ENCODE data around the gene HSPG2. TPM values are rescaled to one million over a fixed set of nuclear protein-coding genes. Genes with fewer than 3 reads are reported as not detected.
"Not testable (repeated sequence)": the region's sequence is repeated elsewhere in the genome, so short reads cannot be mapped to it uniquely, and the experiment has no call there.

The HSPG2 gene
- total RNA-seq, 1 donor from 2014 or later = 101 TPM

GRCh38 chr1:21919520-21919919 is 17.6 kb downstream of the HSPG2 start:
- Mint-ChIP-seq H3K4me1 (peaks cover 24% of the 10 kb centered on the region), H3K9me3 (no peaks in the 10 kb centered on the region), H3K4me3 (no peak overlapping the region), H3K36me3 (ENCODE audit: low read depth) (no peaks in the 10 kb centered on the region), H3K27ac (ENCODE audit: unreplicated experiment) (no peak overlapping the region), H3K27me3 (ENCODE audit: low read depth) (no peaks in the 10 kb centered on the region)
- DNase-seq (ENCODE audit: low read depth, low spot score) = no peak
- TF ChIP-seq CTCF (conservative IDR thresholded peaks at IDR 0.05) = no peak

- DNase-seq (ENCODE audit: low read depth, low spot score); H3K36me3 Mint-ChIP-seq (ENCODE audit: low read depth); H3K4me3 Mint-ChIP-seq; H3K9me3 Mint-ChIP-seq; H3K27me3 Mint-ChIP-seq (ENCODE audit: low read depth); H3K27ac Mint-ChIP-seq (ENCODE audit: unreplicated experiment): not testable (repeated sequence)
- peaks cover 32% of the 10 kb centered on the region for H3K4me1 Mint-ChIP-seq
Observed at GRCh38 chr1:21917239-21917631, 19.9 kb downstream of the HSPG2 start.

GRCh38 chr1:21916447-21917238 is 20.5 kb downstream of the HSPG2 start:
- Mint-ChIP-seq H3K36me3 (ENCODE audit: low read depth) (no peaks in the 10 kb centered on the region), H3K27ac (ENCODE audit: unreplicated experiment) (no peak overlapping the region), H3K9me3 (no peaks in the 10 kb centered on the region), H3K27me3 (ENCODE audit: low read depth) (no peaks in the 10 kb centered on the region), H3K4me3 (no peak overlapping the region), H3K4me1 (peaks cover 32% of the 10 kb centered on the region)
- DNase-seq (ENCODE audit: low read depth, low spot score) = no peak
- no peak for TF ChIP-seq CTCF (conservative IDR thresholded peaks at IDR 0.05)

GRCh38 chr1:21914880-21915640 is 22.1 kb downstream of the HSPG2 start:
- H3K27ac Mint-ChIP-seq (ENCODE audit: unreplicated experiment) = no peak overlapping the region
- DNase-seq (ENCODE audit: low read depth, low spot score) = no peak
- no peak overlapping the region for H3K4me3 Mint-ChIP-seq
- H3K27me3 Mint-ChIP-seq (ENCODE audit: low read depth) = no peaks in the 10 kb centered on the region
- H3K4me1 Mint-ChIP-seq = peaks cover 38% of the 10 kb centered on the region
- TF ChIP-seq CTCF (conservative IDR thresholded peaks at IDR 0.05) = no peak
- no peaks in the 10 kb centered on the region for H3K36me3 Mint-ChIP-seq (ENCODE audit: low read depth)
- no peaks in the 10 kb centered on the region for H3K9me3 Mint-ChIP-seq

GRCh38 chr1:21914450-21914849 is 22.7 kb downstream of the HSPG2 start:
- TF ChIP-seq CTCF (conservative IDR thresholded peaks at IDR 0.05) = no peak
- peaks cover 45% of the 10 kb centered on the region for H3K4me1 Mint-ChIP-seq
- no peaks in the 10 kb centered on the region for H3K27me3 Mint-ChIP-seq (ENCODE audit: low read depth)
- H3K9me3 Mint-ChIP-seq = no peaks in the 10 kb centered on the region
- no peak overlapping the region for H3K27ac Mint-ChIP-seq (ENCODE audit: unreplicated experiment)
- no peak for DNase-seq (ENCODE audit: low read depth, low spot score)
- H3K4me3 Mint-ChIP-seq = no peak overlapping the region
- no peaks in the 10 kb centered on the region for H3K36me3 Mint-ChIP-seq (ENCODE audit: low read depth)

GRCh38 chr1:21913763-21914162 is 23.3 kb downstream of the HSPG2 start:
- Mint-ChIP-seq H3K36me3 (ENCODE audit: low read depth) (no peaks in the 10 kb centered on the region), H3K9me3 (no peaks in the 10 kb centered on the region), H3K4me3 (no peak overlapping the region), H3K27me3 (ENCODE audit: low read depth) (no peaks in the 10 kb centered on the region), H3K4me1 (peaks cover 49% of the 10 kb centered on the region), H3K27ac (ENCODE audit: unreplicated experiment) (peak overlapping the region; percentile 27)
- DNase-seq (ENCODE audit: low read depth, low spot score) = no peak
- TF ChIP-seq CTCF (conservative IDR thresholded peaks at IDR 0.05) = no peak
